Kidney epithelial cell (primary cell): ENCODE measurements around the gene GGCX. TPM values are rescaled to one million over a fixed set of nuclear protein-coding genes. Genes with fewer than 3 reads are reported as not detected.

Source experiments
- DNase-seq: peaks from one replicate; pipeline ENCODE4 v3.0.0-alpha.2; 2010; ENCODE audit warnings: low read depth
- H3K27me3 ChIP-seq: 2 replicates; pipeline ENCODE4 v1.6.0; 2011; ENCODE audit warnings: low read length; ENCODE audit not compliant: control insufficient read depth, insufficient read depth
- H3K36me3 ChIP-seq: 2 replicates; pipeline ENCODE4 v1.5.1; 2011; ENCODE audit warnings: low read length; ENCODE audit not compliant: control insufficient read depth, insufficient read depth
- H3K4me3 ChIP-seq: 2 replicates; pipeline ENCODE4 v1.5.1; 2011; ENCODE audit warnings: low read depth, mild to moderate bottlenecking, control low read depth, low read length
- CTCF ChIP-seq: IDR thresholded peaks from 2 replicates; pipeline ENCODE4 v1.5.1; 2011; ENCODE audit warnings: mild to moderate bottlenecking, moderate library complexity, low read length, control low read depth, inconsistent platforms; ENCODE audit not compliant: insufficient read depth, poor library complexity, severe bottlenecking
- total RNA-seq: library from RNA; depleted of rRNA; stranded (reverse); fragments of >200 nt; gene quantifications from 2 replicates; pipeline ENCODE4 v1.2.3, GENCODE V29; 2015

The GGCX gene
- total RNA-seq, 1 donor from 2014 or later: 25.7 TPM

- DNase-seq: no peak
- H3K27me3 ChIP-seq: no peaks in the 10 kb centered on the region
Observed at GRCh38 chr2:85589181-85589580, 27.9 kb upstream of the GGCX start.

GRCh38 chr2:85588645-85589044 is 27.4 kb upstream of the GGCX start:
- Histone ChIP-seq H3K4me3 (no peak overlapping the region), H3K27me3 (no peaks in the 10 kb centered on the region), H3K36me3 (no peaks in the 10 kb centered on the region)
- no peak for DNase-seq
- no peak for TF ChIP-seq CTCF

More at GRCh38 chr2:85589181-85589580, 27.9 kb upstream of the GGCX start:
- Histone ChIP-seq H3K36me3 (no peaks in the 10 kb centered on the region), H3K4me3 (no peak overlapping the region)
- TF ChIP-seq CTCF: no peak

GRCh38 chr2:85588236-85588635 is 26.9 kb upstream of the GGCX start:
- Histone ChIP-seq H3K27me3 (no peaks in the 10 kb centered on the region), H3K4me3 (no peak overlapping the region), H3K36me3 (no peaks in the 10 kb centered on the region)
- no peak for DNase-seq
- no peak for TF ChIP-seq CTCF

GRCh38 chr2:85585781-85586105 is 24.4 kb upstream of the GGCX start:
- Histone ChIP-seq H3K4me3 (no peak overlapping the region), H3K36me3 (no peaks in the 10 kb centered on the region), H3K27me3 (no peaks in the 10 kb centered on the region)
- no peak for TF ChIP-seq CTCF
- no peak for DNase-seq

- no peak for TF ChIP-seq CTCF
- Histone ChIP-seq H3K36me3 (no peaks in the 10 kb centered on the region), H3K27me3 (no peaks in the 10 kb centered on the region), H3K4me3 (peak overlapping the region; percentile 39)
- no peak for DNase-seq
Observed at GRCh38 chr2:85584857-85585780, 23.8 kb upstream of the GGCX start.
